HG03280 (cell line): ENCODE data around the gene F5.

Experiments
- ATAC-seq: cut with Tn5 transposase; IDR thresholded peaks from one replicate; pipeline ENCODE4 v1.9.1; 2021; ENCODE audit warnings: mild to moderate bottlenecking, moderate library complexity; ENCODE audit not compliant: unreplicated experiment

Gene F5

GRCh38 chr1:169484101-169484500 lies 102.2 kb downstream of the F5 start:
- no peak for ATAC-seq

- no peak for ATAC-seq
These were observed 102.7 kb downstream of the F5 start for GRCh38 chr1:169483500-169483966.

- no peak for ATAC-seq
These were observed 106.8 kb downstream of the F5 start for GRCh38 chr1:169479363-169480066.

- no peak for ATAC-seq
These were observed 108.1 kb downstream of the F5 start for GRCh38 chr1:169478094-169478672.

GRCh38 chr1:169475806-169476387 lies 110.4 kb downstream of the F5 start:
- no peak for ATAC-seq

- no peak for ATAC-seq
These were observed 111.8 kb downstream of the F5 start for GRCh38 chr1:169474302-169474995.

GRCh38 chr1:169473347-169473746 lies 112.9 kb downstream of the F5 start:
- ATAC-seq, result no peak

- ATAC-seq, result no peak
These were observed 113.5 kb downstream of the F5 start for GRCh38 chr1:169472738-169473137.

- ATAC-seq, result no peak
These were observed 117.3 kb downstream of the F5 start for GRCh38 chr1:169468982-169469381.

GRCh38 chr1:169466259-169467230 lies 119.7 kb downstream of the F5 start:
- no peak for ATAC-seq

- ATAC-seq, result no peak
These were observed 121.0 kb downstream of the F5 start for GRCh38 chr1:169465281-169465680.
